ENCODE measurements around the gene IL6ST. TPM values are rescaled to one million over a fixed set of nuclear protein-coding genes. Genes with fewer than 3 reads are reported as not detected.
A peak's percentile ranks its signal among the peaks of the same experiment; 100 is the strongest.
"Not testable (repeated sequence)": the region's sequence is repeated elsewhere in the genome, so short reads cannot be mapped to it uniquely, and the experiment has no call there.

Gene IL6ST
- total RNA-seq, 2 experiments from 2014 or later = 46.1 to 48.9 TPM

- POLR2A ChIA-PET = interaction anchor here (0.6 kb wide), 1 partner anchor 617 kb away, joined by 3 read pairs; no protein-coding TSS in a partner anchor
- Mint-ChIP-seq H3K4me3 (peak overlapping the region; percentile 23), H3K27ac (no peak overlapping the region), H3K27me3 (peaks cover 4% of the 10 kb centered on the region), H3K9me3 (peaks cover 3% of the 10 kb centered on the region), H3K36me3 (peaks cover 6% of the 10 kb centered on the region), H3K4me1 (peaks cover 10% of the 10 kb centered on the region)
- ATAC-seq (ENCODE audit: low read depth) (peak; percentile 18), DNase-seq (no peak)
Measured at GRCh38 chr5:56018832-56019231, 24.1 kb upstream of the IL6ST start.

- not testable (repeated sequence) for H3K4me3 Mint-ChIP-seq
Measured at GRCh38 chr5:56014701-56015100, 19.9 kb upstream of the IL6ST start.

GRCh38 chr5:56013939-56014338 is 19.2 kb upstream of the IL6ST start:
- not testable (repeated sequence) for H3K27me3 Mint-ChIP-seq; H3K27ac Mint-ChIP-seq; H3K4me3 Mint-ChIP-seq; H3K9me3 Mint-ChIP-seq; DNase-seq; ATAC-seq (ENCODE audit: low read depth); H3K36me3 Mint-ChIP-seq
- H3K4me1 Mint-ChIP-seq = peaks cover 22% of the 10 kb centered on the region
- POLR2A ChIA-PET = interaction anchor here (3.3 kb wide), 1 partner anchor 20 kb away, joined by 31 read pairs; the partner anchor contains the start of gene IL6ST

More at GRCh38 chr5:56014701-56015100, 19.9 kb upstream of the IL6ST start:
- H3K36me3 Mint-ChIP-seq; H3K27me3 Mint-ChIP-seq; H3K9me3 Mint-ChIP-seq; DNase-seq; ATAC-seq (ENCODE audit: low read depth); H3K27ac Mint-ChIP-seq: not testable (repeated sequence)
- POLR2A ChIA-PET = interaction anchor here (3.3 kb wide), 1 partner anchor 20 kb away, joined by 31 read pairs; the partner anchor contains the start of gene IL6ST
- H3K4me1 Mint-ChIP-seq = peaks cover 28% of the 10 kb centered on the region

GRCh38 chr5:56012281-56012963 is 17.7 kb upstream of the IL6ST start:
- peak; percentile 96 for ATAC-seq (ENCODE audit: low read depth)
- Mint-ChIP-seq H3K27me3 (no peaks in the 10 kb centered on the region), H3K4me1 (peaks cover 22% of the 10 kb centered on the region), H3K9me3 (peaks cover 6% of the 10 kb centered on the region), H3K27ac (peak overlapping the region; percentile 60), H3K36me3 (peaks cover 8% of the 10 kb centered on the region), H3K4me3 (peak overlapping the region; percentile 56)
- DNase-seq = peak; percentile 39
- POLR2A ChIA-PET = interaction anchor here (1.0 to 3.3 kb wide), 5 partner anchors 11 to 46 kb away, joined by 3 to 31 read pairs (median 6); partner anchors contain the start of gene IL6ST

GRCh38 chr5:56011835-56012234 is 17.1 kb upstream of the IL6ST start:
- ATAC-seq (ENCODE audit: low read depth) (peak; percentile 17), DNase-seq (no peak)
- Mint-ChIP-seq H3K4me3 (peak overlapping the region; percentile 56), H3K27me3 (no peaks in the 10 kb centered on the region), H3K36me3 (peaks cover 8% of the 10 kb centered on the region), H3K27ac (peak overlapping the region; percentile 60), H3K4me1 (peaks cover 22% of the 10 kb centered on the region), H3K9me3 (peaks cover 6% of the 10 kb centered on the region)
- POLR2A ChIA-PET = interaction anchor here (1.3 to 3.3 kb wide), 4 partner anchors 10 to 38 kb away, joined by 3 to 31 read pairs (median 6); partner anchors contain the start of gene IL6ST

GRCh38 chr5:56010431-56010830 is 15.7 kb upstream of the IL6ST start:
- Mint-ChIP-seq H3K27me3 (no peaks in the 10 kb centered on the region), H3K4me3 (no peak overlapping the region), H3K36me3 (peaks cover 2% of the 10 kb centered on the region), H3K9me3 (peaks cover 3% of the 10 kb centered on the region), H3K4me1 (peaks cover 32% of the 10 kb centered on the region), H3K27ac (no peak overlapping the region)
- no peak for DNase-seq
- POLR2A ChIA-PET = interaction anchor here (1.0 kb wide), 1 partner anchor 16 kb away, joined by 4 read pairs; the partner anchor contains the start of gene IL6ST
- ATAC-seq (ENCODE audit: low read depth) = no peak

GRCh38 chr5:56006600-56006999 is 11.8 kb upstream of the IL6ST start:
- H3K4me1 Mint-ChIP-seq = peaks cover 18% of the 10 kb centered on the region
- DNase-seq (no peak), ATAC-seq (ENCODE audit: low read depth) (peak; percentile 42)
- POLR2A ChIA-PET = no interaction called here
- peaks cover 4% of the 10 kb centered on the region for H3K36me3 Mint-ChIP-seq
- peak overlapping the region; percentile 31 for H3K27ac Mint-ChIP-seq
- H3K9me3 Mint-ChIP-seq = peaks cover 7% of the 10 kb centered on the region
- no peaks in the 10 kb centered on the region for H3K27me3 Mint-ChIP-seq
- no peak overlapping the region for H3K4me3 Mint-ChIP-seq

- Mint-ChIP-seq H3K4me1 (peaks cover 13% of the 10 kb centered on the region), H3K36me3 (peaks cover 4% of the 10 kb centered on the region), H3K4me3 (peak overlapping the region; percentile 43), H3K27me3 (no peaks in the 10 kb centered on the region), H3K9me3 (peaks cover 8% of the 10 kb centered on the region), H3K27ac (peak overlapping the region; percentile 31)
- peak; percentile 45 for ATAC-seq (ENCODE audit: low read depth)
- DNase-seq = no peak
- POLR2A ChIA-PET = no interaction called here
Measured at GRCh38 chr5:56006094-56006493, 11.3 kb upstream of the IL6ST start.

GRCh38 chr5:56004874-56005273 is 10.1 kb upstream of the IL6ST start:
- Mint-ChIP-seq H3K4me1 (peaks cover 11% of the 10 kb centered on the region), H3K27me3 (no peaks in the 10 kb centered on the region), H3K27ac (no peak overlapping the region), H3K4me3 (no peak overlapping the region), H3K36me3 (peaks cover 4% of the 10 kb centered on the region), H3K9me3 (peaks cover 8% of the 10 kb centered on the region)
- POLR2A ChIA-PET = no interaction called here
- ATAC-seq (ENCODE audit: low read depth) (no peak), DNase-seq (no peak)

- ATAC-seq (ENCODE audit: low read depth) (no peak), DNase-seq (no peak)
- Mint-ChIP-seq H3K36me3 (peaks cover 4% of the 10 kb centered on the region), H3K27me3 (no peaks in the 10 kb centered on the region), H3K4me3 (no peak overlapping the region), H3K27ac (no peak overlapping the region), H3K4me1 (peaks cover 11% of the 10 kb centered on the region), H3K9me3 (peaks cover 8% of the 10 kb centered on the region)
- POLR2A ChIA-PET = no interaction called here
Measured at GRCh38 chr5:56003679-56004078, 8.9 kb upstream of the IL6ST start.

- POLR2A ChIA-PET = interaction anchor here (1.1 kb wide), 1 partner anchor 145 kb away, joined by 3 read pairs; no protein-coding TSS in a partner anchor
Measured at GRCh38 chr5:56003179-56003578, 8.4 kb upstream of the IL6ST start.

GRCh38 chr5:56002303-56002702 is 7.5 kb upstream of the IL6ST start:
- H3K27ac Mint-ChIP-seq = no peak overlapping the region
- peaks cover 8% of the 10 kb centered on the region for H3K36me3 Mint-ChIP-seq
- no peaks in the 10 kb centered on the region for H3K27me3 Mint-ChIP-seq
- ATAC-seq (ENCODE audit: low read depth) (no peak), DNase-seq (no peak)
- POLR2A ChIA-PET = interaction anchor here (1.1 to 1.5 kb wide), 3 partner anchors 10 to 146 kb away, joined by 3 to 6 read pairs (median 3); no protein-coding TSS in a partner anchor
- H3K4me1 Mint-ChIP-seq = peaks cover 15% of the 10 kb centered on the region
- H3K9me3 Mint-ChIP-seq = peaks cover 8% of the 10 kb centered on the region
- H3K4me3 Mint-ChIP-seq = no peak overlapping the region

More at GRCh38 chr5:56003179-56003578, 8.4 kb upstream of the IL6ST start:
- Mint-ChIP-seq H3K9me3 (peaks cover 8% of the 10 kb centered on the region), H3K27ac (no peak overlapping the region), H3K27me3 (no peaks in the 10 kb centered on the region), H3K36me3 (peaks cover 4% of the 10 kb centered on the region), H3K4me3 (no peak overlapping the region), H3K4me1 (peaks cover 11% of the 10 kb centered on the region)
- no peak for ATAC-seq (ENCODE audit: low read depth)
- DNase-seq = no peak

GRCh38 chr5:56000221-56000620 is 5.5 kb upstream of the IL6ST start:
- H3K9me3 Mint-ChIP-seq; DNase-seq; H3K36me3 Mint-ChIP-seq; H3K27me3 Mint-ChIP-seq; POLR2A ChIA-PET; H3K27ac Mint-ChIP-seq; ATAC-seq (ENCODE audit: low read depth); H3K4me3 Mint-ChIP-seq: not testable (repeated sequence)
- peaks cover 11% of the 10 kb centered on the region for H3K4me1 Mint-ChIP-seq

GRCh38 chr5:55998966-55999365 is 4.2 kb upstream of the IL6ST start:
- POLR2A ChIA-PET = no interaction called here
- H3K4me3 Mint-ChIP-seq = no peak overlapping the region
- H3K36me3 Mint-ChIP-seq = peaks cover 8% of the 10 kb centered on the region
- H3K4me1 Mint-ChIP-seq = peaks cover 11% of the 10 kb centered on the region
- no peak for DNase-seq
- no peak overlapping the region for H3K27ac Mint-ChIP-seq
- no peak for ATAC-seq (ENCODE audit: low read depth)
- no peaks in the 10 kb centered on the region for H3K27me3 Mint-ChIP-seq
- H3K9me3 Mint-ChIP-seq = peaks cover 8% of the 10 kb centered on the region

All from activated naive CD8-positive, alpha-beta T cell treated with anti-CD3 and anti-CD28 coated beads, Interleukin-2, amount 10 ng/mL, durations not matched to agents 7 days and 5 days (primary cell).